ENCODE results near the gene AGBL1. TPM values are rescaled to one million over a fixed set of nuclear protein-coding genes. Genes with fewer than 3 reads are reported as not detected.

The AGBL1 gene
- polyA plus RNA-seq, 2 of the 4 experiments (the other 2 are of a cell fraction): not detected

DNA sequence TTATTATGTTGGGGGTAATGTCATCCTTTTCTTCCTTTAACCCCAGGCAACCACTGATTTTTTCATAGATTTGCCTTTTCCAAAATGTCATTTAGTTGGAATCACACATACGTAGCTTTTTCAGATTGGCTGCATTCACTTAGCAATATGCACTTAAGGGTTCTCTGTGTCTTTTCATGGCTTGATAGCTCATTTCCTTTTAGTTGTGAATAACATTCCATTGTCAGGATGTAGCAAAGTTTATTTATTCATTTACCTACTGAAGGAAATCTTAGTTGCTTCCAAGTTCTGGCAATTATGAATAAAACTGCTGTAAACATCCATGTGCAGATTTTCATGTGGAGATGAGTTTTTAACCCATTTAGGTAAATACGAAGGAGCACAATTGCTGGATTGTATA lies 125.4 kb downstream of the AGBL1 start (continued):
- TF ChIP-seq, protein P1, sequence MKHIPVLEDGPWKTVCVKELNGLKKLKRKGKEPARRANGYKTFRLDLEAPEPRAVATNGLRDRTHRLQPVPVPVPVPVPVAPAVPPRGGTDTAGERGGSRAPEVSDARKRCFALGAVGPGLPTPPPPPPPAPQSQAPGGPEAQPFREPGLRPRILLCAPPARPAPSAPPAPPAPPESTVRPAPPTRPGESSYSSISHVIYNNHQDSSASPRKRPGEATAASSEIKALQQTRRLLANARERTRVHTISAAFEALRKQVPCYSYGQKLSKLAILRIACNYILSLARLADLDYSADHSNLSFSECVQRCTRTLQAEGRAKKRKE (CRISPR knock-in tag; IDR thresholded peaks at IDR 0.05; ENCODE audit: low read depth): no peak
- no peak for TF ChIP-seq CBX2 (IDR thresholded peaks at IDR 0.05; ENCODE audit: borderline replicate concordance, low read depth)
- TF ChIP-seq, protein P2, sequence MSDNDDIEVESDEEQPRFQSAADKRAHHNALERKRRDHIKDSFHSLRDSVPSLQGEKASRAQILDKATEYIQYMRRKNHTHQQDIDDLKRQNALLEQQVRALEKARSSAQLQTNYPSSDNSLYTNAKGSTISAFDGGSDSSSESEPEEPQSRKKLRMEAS (IDR thresholded peaks at IDR 0.05): no peak

DNA sequence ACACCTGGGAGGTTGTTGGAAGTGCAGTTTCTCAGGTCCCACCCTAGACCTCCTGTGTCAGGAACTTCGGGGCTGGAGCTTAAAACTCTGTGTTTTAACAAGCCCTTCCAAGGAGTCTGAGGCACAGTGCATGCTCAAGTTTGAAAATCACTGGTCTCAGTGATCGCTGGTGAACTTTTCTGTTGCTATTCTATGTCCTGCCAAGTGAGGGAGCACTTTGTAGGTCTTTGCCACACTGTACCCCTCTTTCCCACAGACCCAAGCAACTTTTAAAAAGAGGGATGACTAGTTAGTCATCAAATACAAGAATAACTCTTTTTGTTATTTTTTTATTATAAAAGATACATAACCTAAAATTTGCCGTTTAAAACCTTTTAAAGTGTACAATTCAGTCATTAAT lies 133.7 kb downstream of the AGBL1 start:
- H3K9me3 ChIP-seq: no peaks in the 10 kb centered on the region
- ATAC-seq (no peak), FAIRE-seq (no peak), DNase-seq (ENCODE audit: low read depth in 1 of 2, low spot score in 1 of 2) (no peak)
- TF ChIP-seq HEYL (CRISPR knock-in tag; IDR thresholded peaks at IDR 0.05) (no peak), FOXS1 (CRISPR knock-in tag; IDR thresholded peaks at IDR 0.05) (no peak), MAZ (IDR thresholded peaks at IDR 0.05; ENCODE audit: borderline replicate concordance, low read depth, low read length) (no peak), RFX5 (IDR thresholded peaks at IDR 0.05) (no peak), RAD21 (conservative IDR thresholded peaks at IDR 0.05 in 1 of 2, IDR thresholded peaks at IDR 0.05 in 1 of 2) (no peak), HOXB13 (CRISPR knock-in tag; IDR thresholded peaks at IDR 0.05; ENCODE audit: low read depth) (no peak)
- no peaks in the 10 kb centered on the region for H3K4me1 ChIP-seq
- no peak overlapping the region for H3K27ac ChIP-seq
- POLR2A ChIA-PET: no interaction called here
- H3K4me3 ChIP-seq: no peak overlapping the region
- WGBS (ENCODE audit: missing lambda C conversion rate): 25% methylated on average over 3 of the region's 3 CpGs
- CTCF ChIA-PET: no interaction called here
- no peak overlapping the region for H3K4me2 ChIP-seq

DNA sequence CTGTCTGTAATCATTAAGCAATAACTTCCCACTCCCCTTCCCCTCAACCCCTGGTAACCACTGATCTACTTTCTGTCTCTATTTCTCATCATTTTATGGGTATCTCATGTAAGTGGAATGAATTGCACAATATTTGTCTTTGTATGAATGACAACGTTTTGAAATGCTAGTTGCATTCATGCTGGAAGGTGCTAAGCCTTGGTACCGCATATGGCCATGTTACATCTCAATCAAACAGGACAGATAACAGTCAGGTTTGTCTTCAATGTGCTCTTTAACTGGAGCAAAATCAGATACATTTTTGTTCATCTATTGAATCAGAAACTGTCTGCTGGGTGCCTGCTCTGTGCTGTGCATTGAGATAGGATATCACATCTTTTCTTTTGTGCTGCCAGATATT lies 134.2 kb downstream of the AGBL1 start:
- ChIA-PET CTCF (no interaction called here), POLR2A (no interaction called here)
- WGBS (ENCODE audit: missing lambda C conversion rate): 5% methylated on average over 2 of the region's 2 CpGs
- no peaks in the 10 kb centered on the region for H3K4me1 ChIP-seq
- TF ChIP-seq ZC3H11A (IDR thresholded peaks at IDR 0.05) (no peak), MAFK (IDR thresholded peaks at IDR 0.05; ENCODE audit: partially characterized antibody) (no peak), CEBPB (IDR thresholded peaks at IDR 0.05) (peak; percentile 31 to 45; a peak in 3 of 4 replicates)
- DNase-seq (ENCODE audit: low read depth in 1 of 2, low spot score in 1 of 2) (no peak), FAIRE-seq (no peak), ATAC-seq (no peak)
- H3K4me3 ChIP-seq: no peak overlapping the region
- no peaks in the 10 kb centered on the region for H3K9me3 ChIP-seq
- H3K27ac ChIP-seq: no peak overlapping the region
- no peak overlapping the region for H3K4me2 ChIP-seq

DNA sequence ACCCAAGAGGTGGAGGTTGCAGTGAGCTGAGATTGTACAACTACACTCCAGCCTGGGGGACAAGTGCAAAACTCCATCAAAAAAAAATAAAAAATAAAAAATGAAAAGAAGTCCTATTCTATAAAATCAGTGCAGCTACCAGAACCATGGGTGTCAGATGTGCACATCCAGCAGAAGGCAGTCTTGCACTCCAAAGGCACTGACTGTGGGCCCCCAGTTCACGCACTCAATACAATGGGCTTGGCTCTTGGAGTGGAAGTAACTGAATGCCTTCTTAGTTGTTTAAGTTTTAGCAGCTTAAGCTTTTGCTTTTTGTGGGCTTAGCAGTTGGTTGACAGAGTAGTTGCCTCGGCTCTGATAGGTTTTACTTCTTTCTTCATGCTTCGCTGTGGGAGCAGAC lies 141.4 kb downstream of the AGBL1 start:
- no peak for TF ChIP-seq KDM5A (IDR thresholded peaks at IDR 0.05)
- TF ChIP-seq RAD21 (conservative IDR thresholded peaks at IDR 0.05 in 1 of 2, IDR thresholded peaks at IDR 0.05 in 1 of 2): no peak
- 1% methylated on average over 3 of the region's 3 CpGs for WGBS (ENCODE audit: missing lambda C conversion rate)
- ATAC-seq: no peak
- no peak overlapping the region for H3K27ac ChIP-seq
- no peak overlapping the region for H3K4me2 ChIP-seq
- no peak for DNase-seq (ENCODE audit: low read depth in 1 of 2, low spot score in 1 of 2)
- CTCF ChIA-PET: interaction anchor here (1.6 kb wide), 1 partner anchor 11 kb away, joined by 8 read pairs; no protein-coding TSS in a partner anchor
- no peaks in the 10 kb centered on the region for H3K9me3 ChIP-seq
- POLR2A ChIA-PET: no interaction called here
- no peak for FAIRE-seq
- H3K4me3 ChIP-seq: no peak overlapping the region
- no peaks in the 10 kb centered on the region for H3K4me1 ChIP-seq

DNA sequence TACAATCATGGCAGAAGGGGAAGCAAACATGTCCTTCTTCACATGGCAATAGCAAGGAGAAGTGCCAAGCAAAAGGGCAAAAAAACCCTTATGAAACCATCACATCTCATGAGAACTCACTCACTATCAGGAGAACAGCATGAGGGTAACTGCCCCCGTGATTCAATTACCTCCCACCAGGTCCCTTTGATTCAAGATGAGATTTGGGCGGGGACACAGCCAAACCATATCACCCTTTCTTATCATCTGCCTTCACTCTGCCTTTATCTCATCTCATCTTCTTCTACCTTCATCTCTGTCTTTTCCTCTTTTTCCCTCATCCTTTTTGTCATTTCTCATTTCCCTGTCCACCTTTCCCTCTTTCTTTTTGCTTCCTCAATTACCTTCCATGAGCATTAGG lies 149.6 kb downstream of the AGBL1 start:
- ATAC-seq (no peak), FAIRE-seq (no peak), DNase-seq (ENCODE audit: low read depth in 1 of 2, low spot score in 1 of 2) (no peak)
- no peaks in the 10 kb centered on the region for H3K9me3 ChIP-seq
- H3K4me1 ChIP-seq: no peaks in the 10 kb centered on the region
- ChIA-PET POLR2A (no interaction called here), CTCF (no interaction called here)
- H3K4me2 ChIP-seq: no peak overlapping the region
- no peak for TF ChIP-seq EHF (CRISPR knock-in tag; IDR thresholded peaks at IDR 0.05)
- no peak for TF ChIP-seq FOXS1 (CRISPR knock-in tag; IDR thresholded peaks at IDR 0.05)
- TF ChIP-seq, protein P3, sequence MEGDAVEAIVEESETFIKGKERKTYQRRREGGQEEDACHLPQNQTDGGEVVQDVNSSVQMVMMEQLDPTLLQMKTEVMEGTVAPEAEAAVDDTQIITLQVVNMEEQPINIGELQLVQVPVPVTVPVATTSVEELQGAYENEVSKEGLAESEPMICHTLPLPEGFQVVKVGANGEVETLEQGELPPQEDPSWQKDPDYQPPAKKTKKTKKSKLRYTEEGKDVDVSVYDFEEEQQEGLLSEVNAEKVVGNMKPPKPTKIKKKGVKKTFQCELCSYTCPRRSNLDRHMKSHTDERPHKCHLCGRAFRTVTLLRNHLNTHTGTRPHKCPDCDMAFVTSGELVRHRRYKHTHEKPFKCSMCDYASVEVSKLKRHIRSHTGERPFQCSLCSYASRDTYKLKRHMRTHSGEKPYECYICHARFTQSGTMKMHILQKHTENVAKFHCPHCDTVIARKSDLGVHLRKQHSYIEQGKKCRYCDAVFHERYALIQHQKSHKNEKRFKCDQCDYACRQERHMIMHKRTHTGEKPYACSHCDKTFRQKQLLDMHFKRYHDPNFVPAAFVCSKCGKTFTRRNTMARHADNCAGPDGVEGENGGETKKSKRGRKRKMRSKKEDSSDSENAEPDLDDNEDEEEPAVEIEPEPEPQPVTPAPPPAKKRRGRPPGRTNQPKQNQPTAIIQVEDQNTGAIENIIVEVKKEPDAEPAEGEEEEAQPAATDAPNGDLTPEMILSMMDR (IDR thresholded peaks at IDR 0.05): no peak
- TF ChIP-seq RCOR1 (IDR thresholded peaks at IDR 0.05; ENCODE audit: low read depth, low read length): no peak
- TF ChIP-seq, protein P4, sequence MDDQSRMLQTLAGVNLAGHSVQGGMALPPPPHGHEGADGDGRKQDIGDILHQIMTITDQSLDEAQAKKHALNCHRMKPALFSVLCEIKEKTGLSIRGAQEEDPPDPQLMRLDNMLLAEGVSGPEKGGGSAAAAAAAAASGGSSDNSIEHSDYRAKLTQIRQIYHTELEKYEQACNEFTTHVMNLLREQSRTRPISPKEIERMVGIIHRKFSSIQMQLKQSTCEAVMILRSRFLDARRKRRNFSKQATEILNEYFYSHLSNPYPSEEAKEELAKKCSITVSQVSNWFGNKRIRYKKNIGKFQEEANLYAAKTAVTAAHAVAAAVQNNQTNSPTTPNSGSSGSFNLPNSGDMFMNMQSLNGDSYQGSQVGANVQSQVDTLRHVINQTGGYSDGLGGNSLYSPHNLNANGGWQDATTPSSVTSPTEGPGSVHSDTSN (IDR thresholded peaks at IDR 0.05): no peak
- TF ChIP-seq CHD4 (IDR thresholded peaks at IDR 0.05; ENCODE audit: borderline replicate concordance): no peak
- TF ChIP-seq ZNF302 (CRISPR knock-in tag; IDR thresholded peaks at IDR 0.05): no peak
- H3K4me3 ChIP-seq: no peak overlapping the region
- WGBS (ENCODE audit: missing lambda C conversion rate): 0% methylated on average over 2 of the region's 2 CpGs
- H3K27ac ChIP-seq: no peak overlapping the region

Measured in A549 (cell line).